CD4-positive, CD25-positive, alpha-beta regulatory T cell (primary cell): ENCODE measurements around the gene CHD9. TPM values are rescaled to one million over a fixed set of nuclear protein-coding genes. Genes with fewer than 3 reads are reported as not detected.
A peak's percentile ranks its signal among the peaks of the same experiment; 100 is the strongest.
"Not testable (repeated sequence)": the region's sequence is repeated elsewhere in the genome, so short reads cannot be mapped to it uniquely, and the experiment has no call there.

Experiments
- ATAC-seq, 2 donors: fragments of 150-1000 bp; cut with Tn5 transposase; one replicate each; pipeline ENCODE4 v1.10.0; 2021; ENCODE audit warnings: low read depth in 2 of 2, moderate number of reproducible peaks in 2 of 2, moderate library complexity in 1 of 2
- DNase-seq, 3 donors: peaks; one replicate each; pipeline versions ENCODE4 v3.0.0 to v3.0.0-alpha.2; 2012 to 2022; ENCODE audit warnings: mixed read lengths in 1 of 3
- H3K27ac ChIP-seq: one replicate; pipeline ENCODE4 v1.7.0; 2013; ENCODE audit warnings: mild to moderate bottlenecking, low read length; ENCODE audit not compliant: insufficient read depth, poor library complexity, severe bottlenecking
- H3K27me3 ChIP-seq: one replicate; pipeline ENCODE4 v1.7.0; 2013; ENCODE audit warnings: low read length; ENCODE audit not compliant: control insufficient read depth, insufficient read depth
- H3K36me3 ChIP-seq: one replicate; pipeline ENCODE4 v1.7.0; 2013; ENCODE audit warnings: mild to moderate bottlenecking, low read length, moderate library complexity; ENCODE audit not compliant: control insufficient read depth, insufficient read depth
- H3K4me1 ChIP-seq: 2 replicates; pipeline ENCODE4 v1.7.0; 2013; ENCODE audit warnings: mild to moderate bottlenecking, low read length; ENCODE audit not compliant: insufficient read depth, control insufficient read depth, poor library complexity, severe bottlenecking
- H3K4me3 ChIP-seq: one replicate; pipeline ENCODE4 v1.7.0; 2013; ENCODE audit warnings: low read depth, mild to moderate bottlenecking, low read length, moderate library complexity
- H3K9me3 ChIP-seq, 2 experiments: 1 replicate in 1 of 2; 2 replicates in 1 of 2; pipeline ENCODE4 v1.7.0; 2013; ENCODE audit warnings: low read length in 2 of 2, mild to moderate bottlenecking in 1 of 2, moderate library complexity in 1 of 2; ENCODE audit not compliant: control insufficient read depth in 2 of 2
- H3K27ac Mint-ChIP-seq, 3 donors: one replicate each; pipeline ENCODE4 v1.8.0; 2020 to 2022; ENCODE audit warnings: mild to moderate bottlenecking in 3 of 3, mixed read lengths in 3 of 3, moderate library complexity in 2 of 3
- H3K27me3 Mint-ChIP-seq: one replicate; pipeline ENCODE4 v1.8.0; 2022; ENCODE audit warnings: mild to moderate bottlenecking, mixed read lengths
- H3K36me3 Mint-ChIP-seq: one replicate; pipeline ENCODE4 v1.8.0; 2020; ENCODE audit warnings: mixed read lengths
- H3K4me1 Mint-ChIP-seq, 4 donors: one replicate each; pipeline ENCODE4 v1.8.0; 2020 to 2022; ENCODE audit warnings: mixed read lengths in 4 of 4, mild to moderate bottlenecking in 1 of 4
- H3K4me3 Mint-ChIP-seq, 4 donors: one replicate each; pipeline ENCODE4 v1.8.0; 2020 to 2022; ENCODE audit warnings: mild to moderate bottlenecking in 4 of 4, mixed read lengths in 4 of 4, moderate library complexity in 3 of 4
- H3K9me3 Mint-ChIP-seq, 7 donors: one replicate each; pipeline ENCODE4 v1.8.0; 2020 to 2022; ENCODE audit warnings: mixed read lengths in 7 of 7, mild to moderate bottlenecking in 3 of 7, moderate library complexity in 2 of 7
- polyA plus RNA-seq, 4 donors: library from polyadenylated mRNA; unstranded; fragments of 300-500 nt; fragmentation: Illumina TruSeq; gene quantifications; one replicate each; pipeline ENCODE4 v1.2.3, GENCODE V29; 2021
- total RNA-seq: library from RNA; stranded (reverse); gene quantifications from one replicate; pipeline ENCODE4 v1.2.3, GENCODE V29; 2022

The CHD9 gene
- total and polyA plus RNA-seq, 5 donors from 2014 or later: 17.6 to 32.7 (median 23.2) TPM

DNA sequence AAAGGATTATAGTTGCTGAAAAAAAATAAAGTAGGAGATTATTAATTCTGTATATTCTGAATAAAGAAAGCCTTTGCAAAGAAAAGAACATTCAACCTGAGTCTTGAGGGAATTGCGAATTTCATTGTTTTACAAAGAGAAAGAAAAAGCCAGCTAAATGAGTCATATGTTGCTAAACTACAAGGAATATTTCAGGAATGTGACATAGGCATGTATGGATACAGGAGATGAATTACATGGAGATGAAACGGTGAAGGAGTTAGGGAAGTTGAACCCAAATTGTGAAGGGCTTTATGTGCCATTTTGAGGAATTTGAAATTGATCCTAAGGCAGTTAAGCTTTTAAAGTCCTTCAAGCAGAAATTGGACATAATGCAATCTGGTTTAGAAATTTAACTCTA, 202.2 kb downstream of the CHD9 start:
- no peaks in the 10 kb centered on the region for H3K27me3 Mint-ChIP-seq
- no peaks in the 10 kb centered on the region for H3K27me3 ChIP-seq
- ATAC-seq: no peak
- H3K4me1 ChIP-seq: no peaks in the 10 kb centered on the region
- H3K4me3 Mint-ChIP-seq: no peak overlapping the region
- H3K36me3 Mint-ChIP-seq: peaks cover 40% of the 10 kb centered on the region
- no peaks in the 10 kb centered on the region for H3K9me3 ChIP-seq
- H3K4me1 Mint-ChIP-seq: peaks cover 0 to 3% (median 2%) of the 10 kb centered on the region in 4 donors
- H3K9me3 Mint-ChIP-seq: peaks cover 0 to 4% (median 0%) of the 10 kb centered on the region in 7 donors
- no peak overlapping the region for H3K4me3 ChIP-seq
- H3K27ac Mint-ChIP-seq: no peak overlapping the region
- H3K36me3 ChIP-seq: peaks cover 13% of the 10 kb centered on the region
- no peak overlapping the region for H3K27ac ChIP-seq
- DNase-seq: no peak

DNA sequence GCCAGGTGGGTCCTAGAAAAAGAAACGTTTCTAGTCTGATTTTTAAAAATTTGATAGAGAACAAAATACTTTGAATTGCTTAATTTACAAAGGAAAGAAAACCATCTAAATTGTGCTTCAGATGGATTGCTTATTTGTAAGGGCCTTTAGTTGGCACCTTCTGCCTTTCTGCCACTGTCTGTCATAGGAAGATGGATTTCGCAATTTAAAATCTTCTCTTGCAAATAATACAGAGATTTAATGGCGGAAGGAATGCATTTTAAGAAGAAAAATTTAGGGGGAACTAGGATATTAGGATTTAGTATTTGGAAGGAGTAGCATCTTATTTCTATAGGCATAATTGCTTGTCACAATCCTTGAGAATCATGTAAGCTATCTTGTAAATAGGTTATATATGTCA, 204.0 kb downstream of the CHD9 start:
- no peak overlapping the region for H3K27ac Mint-ChIP-seq
- H3K36me3 ChIP-seq: peaks cover 15% of the 10 kb centered on the region
- H3K4me3 Mint-ChIP-seq: no peak overlapping the region
- H3K27me3 ChIP-seq: no peaks in the 10 kb centered on the region
- DNase-seq (no peak), ATAC-seq (no peak)
- H3K4me1 Mint-ChIP-seq: peaks cover 0 to 3% (median 2%) of the 10 kb centered on the region in 4 donors
- H3K9me3 Mint-ChIP-seq: peaks cover 0 to 4% (median 0%) of the 10 kb centered on the region in 7 donors
- no peaks in the 10 kb centered on the region for H3K4me1 ChIP-seq
- peaks cover 37% of the 10 kb centered on the region for H3K36me3 Mint-ChIP-seq
- H3K27ac ChIP-seq: no peak overlapping the region
- no peaks in the 10 kb centered on the region for H3K27me3 Mint-ChIP-seq
- H3K4me3 ChIP-seq: no peak overlapping the region
- H3K9me3 ChIP-seq: no peaks in the 10 kb centered on the region

DNA sequence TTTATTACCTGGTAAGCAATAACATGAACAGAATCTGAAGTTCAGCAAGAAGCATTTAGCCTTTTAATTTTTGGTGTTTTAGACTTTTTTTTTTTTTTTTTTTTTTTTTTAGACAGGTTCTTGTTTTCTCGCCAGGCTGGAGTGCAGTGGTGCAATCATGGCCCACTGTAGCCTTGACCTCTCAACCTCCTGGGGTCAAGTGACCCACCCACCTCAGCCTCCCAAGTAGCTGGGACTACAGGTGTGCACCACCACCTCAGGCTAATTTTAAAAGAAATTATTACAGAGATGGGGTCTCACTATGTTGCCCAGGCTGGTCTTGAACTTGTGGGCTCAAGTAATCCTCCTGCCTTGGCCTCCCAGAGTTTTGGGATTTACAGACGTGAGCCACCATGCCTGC, 206.5 kb downstream of the CHD9 start:
- Mint-ChIP-seq H3K9me3 (peaks cover 0 to 4% (median 0%) of the 10 kb centered on the region in 7 donors), H3K4me3 (no peak overlapping the region), H3K27ac (no peak overlapping the region), H3K27me3 (no peaks in the 10 kb centered on the region), H3K36me3 (peaks cover 37% of the 10 kb centered on the region), H3K4me1 (peaks cover 0 to 3% (median 2%) of the 10 kb centered on the region in 4 donors)
- DNase-seq: no peak
- Histone ChIP-seq H3K27ac (no peak overlapping the region), H3K27me3 (no peaks in the 10 kb centered on the region), H3K4me3 (no peak overlapping the region), H3K4me1 (no peaks in the 10 kb centered on the region), H3K36me3 (peaks cover 9% of the 10 kb centered on the region), H3K9me3 (no peaks in the 10 kb centered on the region)
- no peak for ATAC-seq

DNA sequence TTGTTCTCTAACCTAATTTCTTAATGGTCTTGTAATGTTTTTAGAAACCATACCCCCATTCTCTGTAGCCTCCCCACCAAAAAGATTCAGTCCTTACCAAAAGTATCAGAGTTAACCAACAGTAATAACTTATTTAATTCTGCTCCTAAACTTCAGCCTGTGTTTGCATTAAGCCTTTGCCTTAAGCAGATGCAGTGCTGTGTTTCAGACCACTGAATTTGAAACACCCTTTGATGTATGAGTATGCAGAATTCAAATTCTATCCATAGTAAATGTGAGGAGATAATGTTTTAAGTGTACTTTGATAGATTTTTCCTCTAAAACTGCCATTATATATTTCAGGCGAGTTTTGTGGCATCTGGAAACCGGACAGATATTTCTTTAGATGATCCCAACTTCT, 207.9 kb downstream of the CHD9 start:
- Histone ChIP-seq H3K4me1 (no peaks in the 10 kb centered on the region), H3K27ac (no peak overlapping the region), H3K9me3 (no peaks in the 10 kb centered on the region), H3K4me3 (no peak overlapping the region), H3K36me3 (peaks cover 9% of the 10 kb centered on the region), H3K27me3 (no peaks in the 10 kb centered on the region)
- H3K27me3 Mint-ChIP-seq: no peaks in the 10 kb centered on the region
- no peak for DNase-seq
- no peak overlapping the region for H3K27ac Mint-ChIP-seq
- ATAC-seq: no peak
- peaks cover 0 to 3% (median 2%) of the 10 kb centered on the region in 4 donors for H3K4me1 Mint-ChIP-seq
- no peak overlapping the region for H3K4me3 Mint-ChIP-seq
- H3K36me3 Mint-ChIP-seq: peaks cover 25% of the 10 kb centered on the region
- peaks cover 0 to 4% (median 0%) of the 10 kb centered on the region in 7 donors for H3K9me3 Mint-ChIP-seq

DNA sequence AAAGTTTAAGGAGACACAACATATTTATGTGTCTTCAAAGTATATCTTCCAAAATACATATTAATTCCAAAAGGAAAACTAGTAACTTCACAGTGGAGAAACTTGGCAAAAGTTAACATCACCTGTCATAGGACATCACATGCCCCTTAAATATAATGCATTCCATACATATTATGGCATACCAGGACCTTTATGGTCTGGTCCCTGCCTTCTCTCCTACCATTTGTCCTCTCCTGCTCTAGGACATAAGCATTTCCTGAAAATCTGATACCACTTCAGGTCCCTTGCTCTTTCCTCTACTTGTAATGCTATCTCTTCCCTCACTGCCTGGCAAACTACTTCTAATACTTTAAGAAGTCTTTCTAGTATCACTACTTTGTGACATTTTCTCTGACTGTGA, 211.4 kb downstream of the CHD9 start:
- DNase-seq (no peak), ATAC-seq (no peak)
- Histone ChIP-seq H3K4me3 (no peak overlapping the region), H3K9me3 (no peaks in the 10 kb centered on the region), H3K36me3 (peaks cover 2% of the 10 kb centered on the region), H3K4me1 (no peaks in the 10 kb centered on the region), H3K27ac (no peak overlapping the region), H3K27me3 (no peaks in the 10 kb centered on the region)
- Mint-ChIP-seq H3K9me3 (no peaks in the 10 kb centered on the region), H3K4me3 (no peak overlapping the region), H3K36me3 (peaks cover 21% of the 10 kb centered on the region), H3K27ac (peak overlapping the region in 1 of 3 donors; percentile 34), H3K4me1 (no peaks in the 10 kb centered on the region), H3K27me3 (no peaks in the 10 kb centered on the region)

DNA sequence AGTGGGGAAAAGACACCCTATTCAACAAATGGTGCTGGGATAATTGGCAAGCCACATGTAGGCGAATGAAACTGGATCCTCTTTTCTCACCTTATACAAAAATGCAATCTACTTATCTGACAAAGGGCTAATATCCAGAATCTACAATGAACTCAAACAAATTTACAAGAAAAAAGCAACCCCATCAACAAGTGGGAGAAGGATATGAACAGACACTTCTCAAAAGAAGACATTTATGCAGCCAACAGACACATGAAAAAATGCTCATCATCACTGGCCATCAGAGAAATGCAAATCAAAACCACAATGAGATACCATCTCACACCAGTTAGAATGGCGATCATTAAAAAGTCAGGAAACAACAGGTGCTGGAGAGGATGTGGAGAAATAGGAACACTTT, 223.7 kb downstream of the CHD9 start:
- not testable (repeated sequence) for H3K27ac Mint-ChIP-seq, H3K4me1 Mint-ChIP-seq, H3K4me1 ChIP-seq, H3K27me3 ChIP-seq, H3K27ac ChIP-seq, ATAC-seq, H3K4me3 Mint-ChIP-seq, DNase-seq, H3K27me3 Mint-ChIP-seq, H3K4me3 ChIP-seq, H3K9me3 Mint-ChIP-seq, H3K9me3 ChIP-seq
- H3K36me3 Mint-ChIP-seq: peaks cover 12% of the 10 kb centered on the region
- H3K36me3 ChIP-seq: peaks cover 33% of the 10 kb centered on the region

DNA sequence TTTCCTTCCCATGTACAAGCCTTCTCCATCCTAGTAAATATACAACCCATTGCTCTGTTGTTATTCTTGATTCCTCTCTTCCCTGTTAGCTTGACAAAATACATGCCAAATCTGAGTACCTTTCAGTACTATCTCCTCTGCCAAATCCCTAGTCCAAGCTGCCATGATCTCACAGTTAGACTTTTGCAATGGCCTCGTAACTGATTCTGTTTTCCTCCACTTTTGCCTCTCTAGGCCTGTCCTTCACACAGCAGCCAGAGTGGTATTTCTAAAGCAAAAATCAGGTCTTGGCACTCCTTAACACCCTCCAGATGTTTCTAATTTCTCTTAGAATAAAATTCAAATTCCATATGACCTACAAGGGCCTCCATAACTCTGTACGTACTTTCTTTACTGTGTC, 226.5 kb downstream of the CHD9 start:
- H3K36me3 ChIP-seq: peaks cover 12% of the 10 kb centered on the region
- Mint-ChIP-seq H3K27me3 (no peaks in the 10 kb centered on the region), H3K36me3 (peaks cover 9% of the 10 kb centered on the region), H3K27ac (no peak overlapping the region), H3K9me3 (peaks cover 0 to 3% (median 0%) of the 10 kb centered on the region in 7 donors), H3K4me3 (no peak overlapping the region), H3K4me1 (no peaks in the 10 kb centered on the region)
- H3K27ac ChIP-seq: no peak overlapping the region
- ATAC-seq: no peak
- H3K27me3 ChIP-seq: no peaks in the 10 kb centered on the region
- DNase-seq: no peak
- no peaks in the 10 kb centered on the region for H3K4me1 ChIP-seq
- H3K9me3 ChIP-seq: no peaks in the 10 kb centered on the region
- H3K4me3 ChIP-seq: no peak overlapping the region

DNA sequence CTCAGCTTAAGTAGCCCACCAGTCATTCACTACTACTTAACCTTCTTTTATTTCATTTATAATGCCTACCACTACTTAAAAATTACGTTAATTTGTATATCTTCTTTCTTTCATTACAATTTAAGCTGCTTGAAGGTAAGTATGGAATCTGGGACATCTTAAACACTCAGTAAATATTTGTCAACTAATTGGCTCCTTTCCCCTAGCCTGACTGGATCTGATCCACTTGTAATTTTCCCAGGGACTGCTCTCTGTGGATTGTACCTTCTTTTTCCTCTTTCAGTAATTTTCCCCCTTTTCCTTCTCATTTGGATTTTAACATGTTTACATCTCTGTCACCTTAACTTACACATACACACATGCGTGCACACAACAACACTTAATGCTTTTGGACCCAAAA, 227.1 kb downstream of the CHD9 start:
- H3K9me3 ChIP-seq: no peaks in the 10 kb centered on the region
- peaks cover 9% of the 10 kb centered on the region for H3K36me3 ChIP-seq
- no peak overlapping the region for H3K4me3 ChIP-seq
- Mint-ChIP-seq H3K4me1 (no peaks in the 10 kb centered on the region), H3K4me3 (no peak overlapping the region), H3K36me3 (peaks cover 11% of the 10 kb centered on the region), H3K27me3 (no peaks in the 10 kb centered on the region), H3K9me3 (peaks cover 0 to 3% (median 0%) of the 10 kb centered on the region in 7 donors), H3K27ac (no peak overlapping the region)
- ATAC-seq (no peak), DNase-seq (no peak)
- H3K4me1 ChIP-seq: no peaks in the 10 kb centered on the region
- H3K27ac ChIP-seq: no peak overlapping the region
- H3K27me3 ChIP-seq: no peaks in the 10 kb centered on the region
